Measurements from ENCODE around the gene NAIF1.

- TF ChIP-seq CTCF (IDR thresholded peaks at IDR 0.05; ENCODE audit: poor library complexity, severe bottlenecking) (no peak), EP300 (conservative IDR thresholded peaks at IDR 0.05; ENCODE audit: poor library complexity, severe bottlenecking) (no peak), TAF1 (IDR thresholded peaks at IDR 0.05; ENCODE audit: low read depth) (no peak), EZH2 (IDR thresholded peaks at IDR 0.05; ENCODE audit: borderline replicate concordance, insufficient read depth, low read length, poor library complexity, severe bottlenecking) (no peak), REST (IDR thresholded peaks at IDR 0.05; ENCODE audit: borderline replicate concordance) (no peak), RAD21 (conservative IDR thresholded peaks at IDR 0.05) (no peak)
Observed at GRCh38 chr9:128048663-128049062, 18.5 kb downstream of the NAIF1 start.
